Activated CD4-positive, alpha-beta T cell treated with anti-CD3 and anti-CD28 coated beads, Interleukin-2, amount 50 U/mL, for 1 hour (primary cell): ENCODE data around the gene XRCC4.

Source experiments
- DNase-seq: peaks from one replicate; pipeline ENCODE4 v3.0.0-alpha.2; 2020

The XRCC4 gene

GRCh38 chr5:83394190-83394589 is 316.8 kb downstream of the XRCC4 start:
- DNase-seq: no peak

GRCh38 chr5:83396662-83397061 is 319.3 kb downstream of the XRCC4 start:
- DNase-seq: no peak

GRCh38 chr5:83397658-83398057 is 320.3 kb downstream of the XRCC4 start:
- no peak for DNase-seq

- DNase-seq: no peak
Observed at GRCh38 chr5:83400241-83400640, 322.9 kb downstream of the XRCC4 start.

- no peak for DNase-seq
Observed at GRCh38 chr5:83400701-83401100, 323.4 kb downstream of the XRCC4 start.

GRCh38 chr5:83401122-83401731 is 323.9 kb downstream of the XRCC4 start:
- no peak for DNase-seq

- no peak for DNase-seq
Observed at GRCh38 chr5:83401775-83402174, 324.4 kb downstream of the XRCC4 start.
